HEK293 (cell line): ENCODE measurements around the gene RSPH1.

Source experiments
- CTCF ChIA-PET: fragments of 350-600 bp; formaldehyde crosslinking; extraction: SDS; loops from one replicate; lab custom pipeline; 2021; ENCODE audit warnings: antibody characterized with exemption; lab: Yijun Ruan, JAX
- POLR2A ChIA-PET: fragments of 300-600 bp; formaldehyde crosslinking; extraction: SDS; loops from one replicate; lab custom pipeline; 2020; ENCODE audit warnings: antibody characterized with exemption, inconsistent platforms; lab: Yijun Ruan, JAX
- H3K27ac ChIP-seq: fragments of 200-500 bp; sonication (Bioruptor generic); 2 replicates; pipeline ENCODE4 v1.5.1; 2014; ENCODE audit warnings: low read depth, low read length, control low read depth, inconsistent platforms; ENCODE audit errors: extremely low read depth
- H3K36me3 ChIP-seq, 2 experiments: fragments of 200-500 bp in 1 of 2; sonication (Bioruptor generic) in 1 of 2; 1 replicate in 1 of 2; 2 replicates in 1 of 2; pipeline ENCODE4 v1.5.1; 2014 to 2017; ENCODE audit warnings: inconsistent platforms in 2 of 2, low read length in 2 of 2; ENCODE audit not compliant: control insufficient read depth in 2 of 2, insufficient read depth in 1 of 2
- H3K4me1 ChIP-seq: fragments of 200-500 bp; sonication (Bioruptor generic); 2 replicates; pipeline ENCODE4 v1.5.1; 2014; ENCODE audit warnings: mild to moderate bottlenecking, low read length, inconsistent platforms; ENCODE audit not compliant: control insufficient read depth, insufficient read depth
- H3K4me3 ChIP-seq: 2 replicates; pipeline ENCODE4 v1.5.1; 2011; ENCODE audit warnings: low read depth, mild to moderate bottlenecking, control low read depth, low read length, moderate library complexity
- H3K9me3 ChIP-seq: fragments of 200-500 bp; sonication (Bioruptor generic); 2 replicates; pipeline ENCODE4 v1.5.1; 2014; ENCODE audit warnings: low read depth, low read length, inconsistent platforms; ENCODE audit not compliant: control insufficient read depth, insufficient read depth
- CTCF ChIP-seq: fragments of 450-650 bp; formaldehyde crosslinking; IDR thresholded peaks from 2 replicates; pipeline ENCODE4 v1.5.1; 2016; ENCODE audit warnings: missing biosample characterization, missing genetic modification characterization
- EGR2 ChIP-seq: fragments of 450-650 bp; formaldehyde crosslinking; IDR thresholded peaks from 2 replicates; pipeline ENCODE4 v1.5.1; 2016; ENCODE audit warnings: low read depth, missing biosample characterization, missing genetic modification characterization
- GLIS2 ChIP-seq: fragments of 450-650 bp; formaldehyde crosslinking; IDR thresholded peaks from 2 replicates; pipeline ENCODE4 v1.5.1; 2016; ENCODE audit warnings: missing biosample characterization, missing genetic modification characterization
- IKZF3 ChIP-seq: fragments of 450-650 bp; IDR thresholded peaks from 2 replicates; pipeline ENCODE4 v1.5.0; 2018; ENCODE audit warnings: missing biosample characterization, mild to moderate bottlenecking, missing genetic modification characterization, moderate library complexity
- KLF10 ChIP-seq: fragments of 450-650 bp; IDR thresholded peaks from 2 replicates; pipeline ENCODE4 v1.5.1; 2018; ENCODE audit warnings: missing biosample characterization, mild to moderate bottlenecking, missing genetic modification characterization
- KLF17 ChIP-seq: fragments of 450-650 bp; formaldehyde crosslinking; IDR thresholded peaks from 2 replicates; pipeline ENCODE4 v1.5.1; 2016; ENCODE audit warnings: missing biosample characterization, missing genetic modification characterization
- PATZ1 ChIP-seq: fragments of 450-650 bp; formaldehyde crosslinking; IDR thresholded peaks from 2 replicates; pipeline ENCODE4 v1.5.1; 2016; ENCODE audit warnings: missing biosample characterization, missing genetic modification characterization
- ZBTB10 ChIP-seq: fragments of 450-650 bp; formaldehyde crosslinking; IDR thresholded peaks from 2 replicates; pipeline ENCODE4 v1.5.1; 2016; ENCODE audit warnings: missing biosample characterization, missing genetic modification characterization
- ZBTB21 ChIP-seq: fragments of 450-650 bp; formaldehyde crosslinking; IDR thresholded peaks from 2 replicates; pipeline ENCODE4 v1.5.1; 2017; ENCODE audit warnings: missing biosample characterization, missing genetic modification characterization
- ZBTB26 ChIP-seq: fragments of 450-650 bp; formaldehyde crosslinking; optimal IDR thresholded peaks from 2 replicates; pipeline ENCODE3; 2016; ENCODE audit warnings: missing biosample characterization, mild to moderate bottlenecking, missing genetic modification characterization
- ZBTB48 ChIP-seq: fragments of 450-650 bp; formaldehyde crosslinking; IDR thresholded peaks from 2 replicates; pipeline ENCODE4 v1.5.1; 2016; ENCODE audit warnings: missing biosample characterization, missing genetic modification characterization
- ZBTB8A ChIP-seq: fragments of 450-650 bp; formaldehyde crosslinking; IDR thresholded peaks from 2 replicates; pipeline ENCODE4 v1.5.1; 2016; ENCODE audit warnings: missing biosample characterization, missing genetic modification characterization
- ZFHX2 ChIP-seq: fragments of 450-650 bp; formaldehyde crosslinking; conservative IDR thresholded peaks from 2 replicates; pipeline ENCODE4 v1.5.1; 2016; ENCODE audit warnings: missing biosample characterization, missing genetic modification characterization
- ZNF280C ChIP-seq: fragments of 450-650 bp; formaldehyde crosslinking; IDR thresholded peaks from 2 replicates; pipeline ENCODE4 v1.5.1; 2016; ENCODE audit warnings: missing biosample characterization, missing genetic modification characterization
- ZNF324 ChIP-seq: fragments of 450-650 bp; formaldehyde crosslinking; IDR thresholded peaks from 2 replicates; pipeline ENCODE4 v1.5.1; 2016; ENCODE audit warnings: missing biosample characterization, missing genetic modification characterization
- ZNF335 ChIP-seq: fragments of 450-650 bp; formaldehyde crosslinking; conservative IDR thresholded peaks from 2 replicates; pipeline ENCODE4 v1.5.1; 2016; ENCODE audit warnings: missing biosample characterization, missing genetic modification characterization
- ZNF391 ChIP-seq: fragments of 450-650 bp; formaldehyde crosslinking; IDR thresholded peaks from 2 replicates; pipeline ENCODE4 v1.5.1; 2016; ENCODE audit warnings: low read depth, missing biosample characterization, missing genetic modification characterization, borderline replicate concordance
- ZNF394 ChIP-seq: fragments of 450-650 bp; formaldehyde crosslinking; IDR thresholded peaks from 2 replicates; pipeline ENCODE4 v1.5.1; 2016; ENCODE audit warnings: missing biosample characterization, missing genetic modification characterization, mild to moderate bottlenecking, moderate library complexity, borderline replicate concordance
- ZNF433 ChIP-seq: fragments of 450-650 bp; formaldehyde crosslinking; IDR thresholded peaks from 2 replicates; pipeline ENCODE4 v1.5.1; 2016; ENCODE audit warnings: missing biosample characterization, missing genetic modification characterization, low read depth
- ZNF555 ChIP-seq: fragments of 450-650 bp; formaldehyde crosslinking; conservative IDR thresholded peaks from 2 replicates; pipeline ENCODE4 v1.5.1; 2017; ENCODE audit warnings: missing biosample characterization, mild to moderate bottlenecking, missing genetic modification characterization, inconsistent platforms
- ZNF600 ChIP-seq: fragments of 450-650 bp; formaldehyde crosslinking; IDR thresholded peaks from 2 replicates; pipeline ENCODE4 v1.5.1; 2016; ENCODE audit warnings: missing biosample characterization, missing genetic modification characterization
- ZNF645 ChIP-seq: fragments of 450-650 bp; formaldehyde crosslinking; IDR thresholded peaks from 2 replicates; pipeline ENCODE4; 2016; ENCODE audit warnings: missing biosample characterization, missing genetic modification characterization
- ZNF76 ChIP-seq: fragments of 450-650 bp; formaldehyde crosslinking; IDR thresholded peaks from 2 replicates; pipeline ENCODE4; 2016; ENCODE audit warnings: low read depth, missing biosample characterization, missing genetic modification characterization, borderline replicate concordance
- ZNF791 ChIP-seq: fragments of 450-650 bp; formaldehyde crosslinking; IDR thresholded peaks from 2 replicates; pipeline ENCODE4 v1.5.1; 2016; ENCODE audit warnings: missing biosample characterization, missing genetic modification characterization

RSPH1 gene

GRCh38 chr21:42496120-42496838 is at the start of gene RSPH1:
Gene RSPH1, minus strand, starts transcription at chr21:42496224. Its CDS starts 38 bp downstream, at chr21:42496186.
- Histone ChIP-seq H3K27ac (no peak within 1 kb of the TSS; the same call in 1 of the 2 replicates), H3K4me3 (peak within 1 kb of the TSS; percentile 55), H3K4me1 (no peaks in the 10 kb centered on the region), H3K36me3 (no peaks in the 10 kb centered on the region), H3K9me3 (no peaks in the 10 kb centered on the region)
- CTCF ChIA-PET = interaction anchor here (0.6 to 3.3 kb wide), 3 partner anchors 16 to 315 kb away, joined by 4 to 17 read pairs (median 5); partner anchors contain the start of gene SLC37A1
- POLR2A ChIA-PET = no interaction called here
- 0 out of 2 replicates have a peak, but pooled peaks have one; percentile 9 for TF ChIP-seq ZBTB48 (tag by site-specific recombination)
- TF ChIP-seq ZBTB10 (tag by site-specific recombination) = 0 out of 2 replicates have a peak, but pooled peaks have one; percentile 23
- no peak for TF ChIP-seq ZNF394
- peak; percentile 92 for TF ChIP-seq EGR2
- TF ChIP-seq ZBTB26 (tag by site-specific recombination) = peak; percentile 51
- peak; percentile 89 for TF ChIP-seq PATZ1 (tag by site-specific recombination)
- no peak for TF ChIP-seq ZNF280C (tag by site-specific recombination)
- no peak for TF ChIP-seq ZNF645
- TF ChIP-seq KLF10 = peak; percentile 99
- 0 out of 2 replicates have a peak, but pooled peaks have one; percentile 35 for TF ChIP-seq ZNF600
- peak; percentile 88 for TF ChIP-seq ZBTB21
- peak; percentile 56 for TF ChIP-seq ZNF335 (tag by site-specific recombination)
- 0 out of 2 replicates have a peak, but pooled peaks have one; percentile 32 for TF ChIP-seq ZNF791 (tag by site-specific recombination)
- TF ChIP-seq ZNF555 (tag by site-specific recombination) = no peak
- peak; percentile 71; the same call in 1 of the 2 replicates for TF ChIP-seq CTCF (tag by site-specific recombination)
- peak; percentile 33; the same call in 1 of the 2 replicates for TF ChIP-seq ZNF324 (tag by site-specific recombination)
- TF ChIP-seq ZBTB8A = no peak
- TF ChIP-seq ZNF391 (tag by site-specific recombination) = no peak
- TF ChIP-seq ZFHX2 (tag by site-specific recombination) = peak; percentile 91
- TF ChIP-seq ZNF433 (tag by site-specific recombination) = no peak
- TF ChIP-seq GLIS2 (tag by site-specific recombination) = peak; percentile 50; the same call in 1 of the 2 replicates
- TF ChIP-seq KLF17 = peak; percentile 32; the same call in 1 of the 2 replicates
- TF ChIP-seq IKZF3 (tag by site-specific recombination) = peak; percentile 19; the same call in 1 of the 2 replicates
- TF ChIP-seq ZNF76 (tag by site-specific recombination) = peak; percentile 83; the same call in 1 of the 2 replicates
